GF-D8 (cell line): Measurements from ENCODE around the gene RETREG1.

Experiments used
- DNase-seq: peaks from one replicate; lab custom pipeline; 2025; lab: John Stamatoyannopoulos, UW

Gene RETREG1

DNA sequence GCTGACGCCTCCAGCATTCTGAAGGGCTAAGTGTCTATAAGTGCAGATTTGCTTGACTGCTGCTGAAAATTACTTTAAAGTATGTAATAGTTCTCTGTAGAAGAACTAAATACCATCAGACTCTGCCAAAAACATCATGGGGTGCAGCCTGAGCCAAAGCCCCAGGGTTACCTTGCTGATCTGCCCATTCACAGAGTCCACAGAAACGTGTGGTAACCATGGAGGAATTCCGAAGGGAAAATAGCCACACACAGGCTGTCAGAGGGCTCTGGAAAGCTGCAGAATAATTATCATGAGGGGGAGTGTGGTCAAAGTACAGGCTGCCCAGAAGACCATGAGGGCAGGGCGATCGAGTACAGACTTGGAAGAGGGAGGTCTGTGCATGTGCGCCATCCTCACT lies 36.4 kb downstream of the RETREG1 start:
- DNase-seq = no peak

DNA sequence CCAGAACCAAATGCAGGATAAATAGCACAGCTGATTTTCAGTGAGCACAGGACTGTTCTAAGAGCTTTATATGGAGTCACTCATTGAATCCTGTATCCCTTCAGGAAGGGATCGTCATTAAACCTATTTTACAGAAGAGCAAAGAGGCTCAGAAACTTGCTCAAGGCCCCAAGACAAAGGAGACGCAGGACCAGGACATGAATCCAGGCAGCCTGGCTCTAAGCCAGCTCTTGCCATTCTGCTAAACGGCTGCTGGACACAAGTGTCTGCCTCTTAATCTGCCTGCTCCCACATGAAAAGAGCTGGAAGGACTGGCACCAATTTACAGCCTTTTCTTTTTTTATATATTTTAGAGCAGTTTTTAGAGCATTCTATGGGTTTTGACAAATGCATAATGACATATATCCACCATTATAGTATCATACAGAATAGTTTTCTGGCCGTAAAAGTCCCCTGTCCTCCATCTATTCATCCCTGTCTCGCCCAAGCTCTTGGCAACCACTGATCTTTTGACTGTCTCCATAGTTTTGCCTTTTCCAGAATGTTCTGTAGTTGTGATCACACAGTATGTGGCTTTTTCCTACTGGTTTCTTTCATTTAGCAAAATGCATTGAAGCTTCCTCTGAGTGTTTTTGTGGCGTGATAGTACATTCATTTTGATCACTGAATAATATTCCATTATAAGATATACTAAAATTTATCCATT lies 37.5 kb downstream of the RETREG1 start:
- no peak for DNase-seq

DNA sequence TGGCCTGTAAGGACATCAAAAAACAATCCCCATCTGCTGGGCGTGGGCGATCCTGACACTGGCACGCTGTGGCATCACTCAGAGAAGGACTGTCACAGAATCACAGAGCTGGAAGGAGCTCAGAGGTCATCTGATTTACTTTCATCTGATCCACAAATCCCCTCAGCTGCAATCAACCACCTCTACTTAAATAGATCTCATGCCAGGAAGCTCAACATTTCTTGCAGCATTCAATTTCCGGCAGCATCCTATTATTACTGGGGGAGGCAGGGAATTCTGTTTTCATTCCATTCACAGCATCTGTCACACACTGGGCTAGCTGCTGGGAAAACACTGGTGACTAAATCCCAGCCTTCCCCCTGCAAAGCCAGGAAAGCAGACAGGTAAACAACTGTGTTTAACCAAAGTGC lies 38.3 kb downstream of the RETREG1 start:
- no peak for DNase-seq

DNA sequence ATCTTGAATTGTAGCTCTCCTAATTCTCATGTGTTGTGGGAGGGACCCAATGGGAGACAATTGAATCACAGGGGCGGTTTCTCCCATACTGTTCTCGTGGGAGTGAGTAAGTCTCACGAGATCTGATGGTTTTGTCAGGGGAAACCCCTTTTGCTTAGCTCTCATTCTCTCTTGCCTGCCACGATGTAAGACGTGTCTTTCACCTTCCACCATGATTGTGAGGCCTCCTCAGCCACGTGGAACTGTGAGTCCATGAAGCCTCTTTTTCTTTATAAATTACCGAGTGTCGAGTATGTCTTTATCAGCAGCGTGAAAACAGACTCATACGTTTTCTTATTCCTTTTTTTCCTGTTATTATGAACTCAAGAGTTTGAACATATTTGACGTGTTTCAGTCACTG lies 39.1 kb downstream of the RETREG1 start:
- DNase-seq = no peak

DNA sequence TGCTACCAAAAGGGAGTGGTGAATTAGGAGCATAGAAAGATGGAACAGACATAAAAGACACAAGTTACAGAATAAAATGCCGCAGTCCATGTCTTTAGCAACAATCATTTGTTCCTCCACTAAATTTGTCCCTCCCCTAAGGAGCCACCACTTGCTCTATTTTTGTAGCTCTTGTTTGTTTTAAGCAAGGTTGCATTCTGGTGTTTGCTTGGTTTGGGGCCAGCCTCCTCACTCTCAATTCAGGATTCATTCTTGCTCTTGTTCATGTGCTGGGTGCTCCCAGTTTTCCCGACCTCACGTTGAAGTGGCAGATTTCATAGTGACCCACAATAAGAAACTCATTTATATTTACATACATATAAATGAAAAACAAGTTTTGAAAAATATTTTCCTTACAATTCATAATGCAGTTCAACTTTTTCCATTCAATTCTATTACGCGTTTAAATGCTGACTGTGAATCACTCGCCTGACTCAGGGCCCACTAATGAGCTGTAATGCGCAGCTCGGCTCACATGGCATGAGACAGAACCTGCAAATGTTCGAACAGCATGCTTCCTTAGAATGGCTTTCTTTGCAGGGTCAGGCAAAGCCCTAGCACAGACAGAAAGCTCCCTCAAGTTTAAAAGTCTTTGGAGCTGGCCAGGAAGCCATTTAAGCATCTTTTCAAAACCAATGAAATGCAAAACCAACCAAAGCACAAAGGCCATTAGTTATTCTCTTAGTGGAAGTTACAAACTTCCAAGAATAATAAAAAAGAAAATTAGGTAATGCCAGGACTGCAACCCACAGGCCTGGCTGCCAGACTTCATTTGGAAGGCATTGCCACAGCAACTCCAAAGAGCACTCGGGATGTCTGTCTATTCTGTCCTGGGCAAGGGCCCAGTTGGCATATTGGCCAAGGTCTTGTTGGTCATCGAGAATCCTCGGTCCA lies 41.7 kb downstream of the RETREG1 start:
- DNase-seq = no peak

DNA sequence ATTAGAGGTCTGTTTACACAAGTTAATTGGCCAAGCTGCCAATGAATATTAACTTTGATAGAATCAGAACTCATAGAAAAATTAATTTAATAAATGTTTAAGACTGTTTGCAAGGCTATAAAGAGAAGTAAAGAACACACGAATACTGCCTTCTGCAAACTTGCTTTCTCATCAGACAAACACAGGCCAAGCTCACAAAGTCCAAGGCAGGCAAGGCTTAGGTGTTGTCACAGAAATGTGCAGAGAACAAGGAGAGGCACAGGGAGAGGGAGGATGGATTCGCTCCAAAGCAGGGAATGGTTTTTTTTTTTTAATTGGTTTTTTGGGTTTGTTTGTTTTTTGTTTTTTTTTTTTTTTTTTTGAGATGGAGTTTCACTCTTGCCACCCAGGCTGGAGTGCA lies 43.4 kb downstream of the RETREG1 start:
- DNase-seq = no peak

DNA sequence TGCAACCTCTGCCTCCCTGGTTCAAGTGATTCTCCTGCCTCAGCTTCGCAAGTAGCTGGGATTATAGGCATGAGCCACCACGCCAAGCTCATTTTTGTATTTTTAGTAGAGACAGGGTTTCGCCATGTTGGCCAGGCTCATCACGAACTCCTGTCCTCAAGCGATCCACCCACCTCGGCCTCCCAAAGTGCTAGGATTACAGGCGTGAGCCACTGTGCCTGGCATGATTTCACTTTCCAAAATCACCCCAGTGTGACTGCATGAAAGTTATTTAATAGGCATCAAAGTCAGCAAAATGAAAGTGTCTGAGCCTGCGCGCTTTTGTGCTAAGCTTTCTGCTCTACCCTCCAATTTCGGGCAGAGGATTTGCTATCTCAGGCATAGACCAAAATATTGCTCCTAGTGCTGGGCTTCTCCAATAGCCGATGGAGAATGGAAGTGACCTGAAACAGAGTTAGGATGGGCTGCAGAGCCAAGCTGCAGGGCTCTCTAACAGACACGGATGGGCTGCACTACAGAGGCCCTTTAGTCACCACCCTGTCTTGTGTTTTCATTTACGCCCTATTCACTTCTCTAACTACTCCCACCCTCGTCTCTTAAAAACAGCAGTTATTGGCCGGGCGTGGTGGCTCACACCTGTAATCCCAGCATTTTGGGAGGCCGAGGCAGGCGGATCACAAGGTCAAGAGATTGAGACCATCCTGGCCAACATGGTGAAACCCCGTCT lies 44.3 kb downstream of the RETREG1 start:
- DNase-seq = no peak

DNA sequence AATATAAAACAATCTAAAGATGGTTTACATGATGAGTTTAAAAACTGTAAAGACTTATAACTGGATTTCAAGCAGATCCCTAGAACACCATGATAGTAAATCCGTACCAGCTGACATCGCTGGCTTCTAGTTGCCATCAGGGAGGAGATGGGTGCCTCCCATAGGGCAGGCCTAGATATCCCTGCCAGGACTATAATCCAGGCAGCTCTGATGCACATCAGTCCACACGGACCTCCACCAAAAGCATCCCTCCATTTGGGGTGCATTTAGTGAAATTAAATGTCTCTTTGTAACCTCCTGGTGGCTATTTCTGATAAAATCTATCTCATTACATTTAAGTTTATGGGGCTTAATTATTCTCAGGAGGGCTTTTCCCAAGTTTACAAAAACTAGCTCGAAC lies 45.8 kb downstream of the RETREG1 start:
- DNase-seq = no peak

DNA sequence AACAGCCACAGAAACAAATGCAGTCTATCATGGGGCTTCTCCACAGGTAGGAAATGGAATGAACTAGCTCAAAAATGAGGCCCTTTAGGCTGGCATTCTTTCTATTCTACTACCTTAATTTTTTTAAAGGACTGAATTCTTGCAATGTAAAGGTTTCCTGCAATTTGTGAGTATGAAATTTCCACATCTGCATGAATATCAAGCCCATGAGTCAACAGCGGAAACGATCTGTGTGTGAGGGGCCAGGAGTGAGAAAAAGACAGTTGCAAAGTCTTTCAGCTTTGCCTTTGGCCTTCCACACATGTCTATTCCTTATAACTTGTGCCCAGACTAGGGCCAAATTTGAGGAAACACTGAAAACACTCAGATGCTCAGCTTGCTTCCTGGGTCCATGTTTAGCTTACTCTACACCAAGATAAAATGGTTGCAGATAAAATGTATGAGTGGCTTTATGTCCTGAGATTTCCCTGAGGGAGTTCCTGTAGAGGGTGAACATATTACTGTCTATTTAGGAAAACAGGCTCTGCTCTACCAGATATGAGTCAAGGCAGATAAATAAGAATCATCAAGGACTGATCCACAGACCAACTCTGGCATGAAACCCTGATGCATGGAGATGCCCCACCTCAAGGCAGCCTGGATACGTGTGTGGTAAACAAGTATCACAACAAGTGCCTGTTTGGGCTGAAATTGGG lies 46.5 kb downstream of the RETREG1 start:
- DNase-seq = no peak

DNA sequence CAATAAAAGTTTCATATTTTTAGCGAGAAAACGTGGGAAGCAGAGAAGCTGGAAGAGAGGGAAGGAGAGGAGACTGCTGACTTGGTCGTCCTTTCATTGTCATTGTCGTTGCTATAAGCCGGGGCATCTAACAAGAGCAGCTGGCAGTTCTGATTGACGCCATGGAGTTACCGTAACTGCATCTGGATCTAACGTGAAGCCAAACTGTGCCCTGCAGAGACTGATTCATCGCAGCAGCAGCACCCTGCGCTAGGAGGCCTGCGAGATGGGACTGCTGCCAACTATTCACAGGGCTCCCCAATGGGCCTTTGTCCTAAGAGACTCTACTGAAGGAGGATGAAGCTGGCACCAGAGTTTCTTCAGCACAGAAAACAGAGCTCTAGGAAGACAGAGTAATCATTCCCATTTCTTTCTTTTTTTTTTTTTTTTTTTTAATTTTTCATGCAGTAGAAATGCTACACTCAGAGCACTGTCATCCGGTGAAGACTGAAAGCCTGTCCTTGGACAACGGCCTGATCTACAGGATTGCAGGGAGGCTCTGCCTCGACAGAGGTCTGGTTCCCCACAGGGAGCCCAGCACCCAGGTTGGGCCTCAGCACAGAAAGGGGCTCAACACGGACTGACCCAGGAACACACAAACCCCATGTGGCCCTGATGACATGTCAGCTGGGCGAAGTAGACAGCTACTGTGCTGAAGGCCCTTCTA lies 47.8 kb downstream of the RETREG1 start:
- no peak for DNase-seq

DNA sequence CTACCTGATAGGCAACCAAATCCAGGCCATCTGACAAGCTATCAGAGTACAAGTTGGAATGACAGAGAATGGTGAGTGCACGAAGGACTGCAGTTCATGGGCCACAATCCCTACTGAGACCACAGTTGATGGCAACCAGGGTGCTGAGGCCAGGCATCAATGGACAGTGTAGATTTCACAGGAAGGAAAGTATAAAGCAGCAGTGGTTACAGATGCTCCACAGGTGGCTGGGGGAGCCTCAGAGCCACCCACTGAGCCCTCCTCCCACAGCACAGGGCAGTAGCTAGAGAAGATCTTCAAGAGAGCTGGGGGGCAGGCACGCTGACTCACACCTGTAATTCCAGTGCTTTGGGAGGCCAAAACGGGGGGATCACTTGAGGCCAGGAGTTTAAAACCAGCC lies 49.4 kb downstream of the RETREG1 start:
- no peak for DNase-seq

DNA sequence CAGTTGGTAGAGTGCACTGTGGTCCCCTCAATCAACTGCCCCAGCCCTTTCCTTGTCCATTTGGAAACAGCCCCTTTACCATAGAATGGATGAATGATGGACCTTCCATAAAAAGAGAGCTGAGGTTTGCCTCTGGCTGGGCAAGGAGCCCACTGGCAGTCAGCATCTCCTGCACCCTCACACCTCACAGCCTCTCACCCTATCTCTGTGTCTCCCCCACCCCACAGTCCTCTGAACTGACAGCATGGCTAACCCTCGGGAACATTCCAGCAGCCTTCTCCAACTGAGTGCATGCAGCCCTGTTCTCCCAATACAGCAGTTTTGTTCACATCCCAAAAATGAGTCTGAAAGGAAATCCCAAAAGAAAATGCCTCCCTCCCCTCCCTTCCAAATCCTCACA lies 51.7 kb downstream of the RETREG1 start:
- no peak for DNase-seq

DNA sequence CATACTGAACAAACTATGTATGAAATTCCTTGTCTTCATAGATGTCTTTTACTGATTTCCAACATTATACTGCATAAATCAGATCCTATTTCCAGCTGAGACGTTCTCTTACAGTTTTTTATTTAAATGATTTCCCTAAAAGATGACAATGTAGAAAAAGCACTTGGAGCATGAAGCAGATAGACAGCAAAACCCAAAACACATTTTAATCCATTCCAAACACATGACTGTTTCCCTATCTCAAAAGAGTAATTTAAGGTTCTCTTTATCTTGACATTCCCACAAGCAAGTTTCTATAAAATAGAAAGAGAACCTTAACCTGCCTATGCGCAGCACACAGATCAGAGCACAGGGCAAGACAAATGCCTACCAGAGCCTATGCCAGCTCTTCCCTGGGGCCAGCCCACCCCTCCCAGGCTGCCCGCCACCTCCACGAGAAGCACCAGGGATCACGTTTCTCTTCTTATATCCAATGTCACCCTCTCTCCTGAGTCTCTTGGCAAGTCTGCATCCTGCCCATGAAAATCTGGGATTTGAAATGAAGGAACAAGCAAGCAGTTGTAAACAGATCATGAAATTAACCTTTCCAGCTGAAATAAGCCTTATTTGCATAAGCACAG lies 52.4 kb downstream of the RETREG1 start:
- DNase-seq = no peak

DNA sequence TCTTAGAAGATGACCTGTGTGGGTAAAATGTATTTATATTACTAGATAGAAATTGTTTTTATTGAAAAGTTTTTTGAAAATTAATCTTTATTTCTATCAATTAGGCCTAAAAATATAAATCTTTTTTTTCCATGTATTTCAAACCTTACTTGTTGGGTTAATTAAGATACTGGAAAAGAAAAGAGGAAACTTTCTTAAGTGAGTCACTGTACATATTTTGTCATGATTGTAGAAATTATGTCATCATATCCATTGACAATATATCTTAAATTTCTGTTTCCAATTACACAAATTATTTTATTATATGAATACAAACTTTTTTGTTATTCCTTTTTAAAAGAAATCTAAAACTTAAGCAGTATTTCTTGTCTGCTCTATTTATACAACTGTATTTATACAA lies 53.1 kb downstream of the RETREG1 start:
- DNase-seq = no peak

DNA sequence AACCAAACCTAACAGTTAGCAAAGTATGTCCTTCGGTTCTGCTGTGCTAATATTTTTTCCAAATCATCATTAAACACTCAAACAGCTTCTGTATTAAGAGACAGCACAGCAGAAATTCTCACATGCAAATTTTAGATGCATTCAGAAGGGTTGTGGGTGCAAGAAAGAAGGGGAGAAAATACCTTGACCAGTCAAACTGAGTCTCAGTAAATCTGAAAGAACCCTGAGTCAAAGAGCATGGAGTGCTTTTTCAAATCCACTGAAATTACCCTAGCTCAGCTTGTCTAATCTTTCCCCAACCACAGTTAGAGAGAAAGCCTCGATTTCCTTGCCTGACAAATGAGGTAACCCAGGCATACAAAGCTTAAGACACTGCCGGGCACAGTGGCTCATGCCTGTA lies 55.1 kb downstream of the RETREG1 start:
- no peak for DNase-seq

DNA sequence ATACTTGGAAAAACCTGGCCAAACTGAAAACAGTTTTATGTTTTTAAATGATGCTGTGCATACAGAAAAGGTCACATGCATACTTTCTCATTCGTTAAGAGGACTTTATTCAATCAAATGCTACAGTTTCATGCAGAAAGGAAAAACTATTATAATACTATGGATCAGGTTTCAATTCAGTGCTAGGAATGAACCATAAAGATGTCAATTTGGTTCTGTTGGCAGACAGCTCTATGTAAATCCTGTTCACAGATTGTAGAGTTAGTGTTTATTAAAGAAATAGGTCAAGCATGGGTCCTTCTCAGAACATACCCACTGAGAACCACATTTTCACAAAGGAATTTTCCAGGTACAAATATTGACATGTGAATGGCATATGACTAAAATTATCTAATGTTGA lies 57.1 kb downstream of the RETREG1 start:
- DNase-seq = no peak

DNA sequence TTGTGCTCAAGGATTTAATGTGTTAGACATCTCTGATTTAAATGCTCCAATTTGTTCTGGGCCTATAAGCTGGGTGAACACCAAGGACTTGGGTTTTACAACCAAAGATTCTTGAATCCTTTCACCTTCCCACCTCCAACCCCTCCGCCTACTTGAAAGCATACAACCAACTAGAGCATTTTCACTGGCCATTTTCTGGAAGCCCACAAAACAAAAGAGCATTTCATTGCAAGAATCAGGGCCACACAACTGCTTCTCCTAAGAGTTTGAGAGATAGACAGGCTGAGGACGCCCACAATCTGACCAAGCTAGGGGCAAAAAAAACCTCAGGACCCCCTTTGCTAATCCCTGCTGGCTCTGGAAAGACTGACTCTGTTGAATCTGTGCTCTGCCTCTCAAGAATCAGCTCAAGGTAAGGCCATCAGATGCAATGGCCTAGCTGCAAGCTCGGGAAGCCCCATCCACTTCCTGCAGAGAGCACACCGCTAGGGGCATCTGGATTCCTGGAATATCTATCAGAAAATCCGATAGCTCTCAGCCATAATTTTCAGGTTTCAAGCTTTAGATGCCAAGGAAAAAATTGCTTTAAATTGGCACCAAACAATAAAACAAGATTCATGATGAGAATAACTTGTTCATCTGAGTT lies 57.7 kb downstream of the RETREG1 start:
- DNase-seq = no peak

DNA sequence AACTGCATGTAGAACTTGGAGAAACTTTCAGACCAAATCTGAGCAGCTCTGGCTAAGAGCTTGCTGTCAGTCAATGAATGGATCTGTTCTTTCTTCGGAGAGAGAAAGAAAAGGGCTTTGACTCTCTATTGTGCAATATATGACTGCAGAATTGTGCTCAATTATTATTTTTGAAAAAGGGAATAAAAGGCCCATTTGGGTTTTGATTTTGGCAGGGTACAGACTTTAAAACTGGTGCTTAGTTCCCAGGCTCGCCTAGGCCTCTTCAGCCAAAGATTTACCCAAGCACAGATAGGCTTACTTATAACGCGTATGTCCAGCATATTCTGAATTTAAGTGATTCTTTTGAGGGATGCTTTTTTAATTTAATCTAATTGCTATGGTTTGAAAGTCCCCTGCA lies 59.3 kb downstream of the RETREG1 start:
- DNase-seq = no peak

DNA sequence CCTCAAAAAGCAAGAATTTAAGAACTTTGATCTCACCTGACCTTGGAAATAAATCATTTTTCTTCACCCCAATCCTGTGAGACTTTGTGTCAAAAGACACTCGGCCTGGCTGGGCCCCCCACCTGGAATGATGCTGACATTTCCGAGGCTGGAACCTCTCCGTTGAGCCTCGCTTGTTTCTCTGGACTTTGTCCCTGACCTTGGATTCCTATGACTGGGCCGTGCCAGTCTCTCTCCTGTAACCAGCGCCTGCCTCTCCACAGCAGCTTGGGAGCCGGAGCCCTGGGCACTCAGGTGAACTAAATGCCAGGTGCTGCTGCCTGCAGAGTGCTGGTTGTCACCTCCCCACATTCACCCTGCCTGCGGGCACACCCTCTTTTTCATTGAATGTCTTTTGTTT lies 62.7 kb downstream of the RETREG1 start:
- DNase-seq = no peak

DNA sequence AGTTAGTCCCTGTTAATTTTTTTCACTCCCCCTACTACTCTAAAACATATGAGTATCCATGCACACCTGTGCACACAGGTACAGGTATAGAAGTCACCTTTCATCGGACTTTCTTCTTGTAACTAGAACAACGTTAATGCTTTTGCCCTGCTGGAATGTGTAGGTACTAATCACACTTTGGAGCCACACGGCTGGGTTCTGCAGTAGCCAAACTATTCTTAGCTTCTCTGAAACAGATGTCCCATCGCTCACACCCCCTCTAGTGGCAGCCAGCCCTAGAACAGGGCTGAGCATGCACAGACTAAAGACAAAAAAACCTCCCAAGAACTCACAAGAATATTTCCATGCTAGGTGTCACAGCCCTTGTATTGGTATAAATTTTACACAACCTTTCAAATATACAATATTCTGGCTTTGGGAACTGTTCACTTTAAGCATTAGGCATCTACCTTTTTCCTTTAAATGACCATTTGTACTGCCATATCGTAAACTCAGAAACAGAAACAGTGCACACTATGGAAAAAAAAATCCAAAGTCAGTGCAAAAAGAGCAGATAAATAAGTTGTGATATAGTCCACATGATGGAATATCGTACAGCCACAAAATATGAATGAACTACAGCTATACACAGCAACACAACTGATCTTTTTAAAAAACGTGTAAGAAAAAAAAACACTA lies 64.0 kb downstream of the RETREG1 start:
- no peak for DNase-seq
